Muscle of leg (tissue), 11 donors: ENCODE data around the gene HCRTR1. TPM values are rescaled to one million over a fixed set of nuclear protein-coding genes. Genes with fewer than 3 reads are reported as not detected.

Experiments used
- DNase-seq: peaks from one replicate; pipeline ENCODE4 v3.0.0; 2013
- H3K27ac ChIP-seq: one replicate; pipeline ENCODE4 v1.5.1; 2013; ENCODE audit warnings: mild to moderate bottlenecking, low read length, control low read depth
- H3K27me3 ChIP-seq: one replicate; pipeline ENCODE4 v1.6.1; 2013; ENCODE audit warnings: low read length; ENCODE audit not compliant: control insufficient read depth, insufficient read depth
- H3K36me3 ChIP-seq: one replicate; pipeline ENCODE4 v1.6.1; 2013; ENCODE audit warnings: low read length; ENCODE audit not compliant: control insufficient read depth, insufficient read depth
- H3K4me1 ChIP-seq: one replicate; pipeline ENCODE4 v1.6.1; 2013; ENCODE audit warnings: low read length; ENCODE audit not compliant: control insufficient read depth, insufficient read depth
- H3K4me3 ChIP-seq: one replicate; pipeline ENCODE4 v1.5.1; 2013; ENCODE audit warnings: low read length, control low read depth
- H3K9me3 ChIP-seq: replicated peaks from 2 replicates; pipeline ENCODE4 v1.6.1; 2013; ENCODE audit warnings: low read depth, low read length; ENCODE audit not compliant: control insufficient read depth
- WGBS: methylation state at CpG from one replicate; pipeline ENCODE4 v1.1.5; 2013; ENCODE audit warnings: missing lambda C conversion rate; ENCODE audit not compliant: insufficient coverage; 5-methylcytosine and 5-hydroxymethylcytosine counted together
- polyA plus RNA-seq, 8 donors: library from polyadenylated mRNA; unstranded; fragments of 120-200 nt; gene quantifications; one replicate each; pipeline versions ENCODE4 v1.2.1 to v1.2.3, GENCODE V29; 2013; ENCODE audit warnings: inconsistent platforms in 1 of 8, low replicate concordance in 1 of 8; ENCODE audit not compliant: insufficient read length in 8 of 8, insufficient read depth in 1 of 8
- total RNA-seq: library from RNA; stranded (reverse); fragments of 120-200 nt; gene quantifications from one replicate; pipeline ENCODE4 v1.2.4, GENCODE V29; 2013

HCRTR1 gene
- total and polyA plus RNA-seq, 9 donors, result 0.04 to 0.37 (median 0.16) TPM

- H3K4me1 ChIP-seq, result peaks cover 9% of the 10 kb centered on the region
- peaks cover 3% of the 10 kb centered on the region for H3K36me3 ChIP-seq
- no peak overlapping the region for H3K4me3 ChIP-seq
- peaks cover 34% of the 10 kb centered on the region for H3K27me3 ChIP-seq
- H3K9me3 ChIP-seq, result no peaks in the 10 kb centered on the region
- no peak for DNase-seq
- no peak overlapping the region for H3K27ac ChIP-seq
- WGBS, result 72% methylated on average over 21 of the region's 23 CpGs
These were observed 1.7 kb downstream of the HCRTR1 start for GRCh38 chr1:31618916-31619846.

- H3K27ac ChIP-seq, result no peak overlapping the region
- H3K4me3 ChIP-seq, result no peak overlapping the region
- peaks cover 16% of the 10 kb centered on the region for H3K36me3 ChIP-seq
- no peak for DNase-seq
- H3K4me1 ChIP-seq, result peaks cover 9% of the 10 kb centered on the region
- 87% methylated on average over 18 of the region's 20 CpGs for WGBS
- no peaks in the 10 kb centered on the region for H3K9me3 ChIP-seq
- H3K27me3 ChIP-seq, result peaks cover 34% of the 10 kb centered on the region
These were observed 3.4 kb downstream of the HCRTR1 start for GRCh38 chr1:31620631-31621497.

- H3K9me3 ChIP-seq, result no peaks in the 10 kb centered on the region
- DNase-seq, result no peak
- no peak overlapping the region for H3K27ac ChIP-seq
- WGBS, result 100% methylated on average over 1 of the region's 5 CpGs
- peaks cover 13% of the 10 kb centered on the region for H3K4me1 ChIP-seq
- H3K27me3 ChIP-seq, result peaks cover 28% of the 10 kb centered on the region
- peaks cover 21% of the 10 kb centered on the region for H3K36me3 ChIP-seq
- no peak overlapping the region for H3K4me3 ChIP-seq
These were observed 4.0 kb downstream of the HCRTR1 start for GRCh38 chr1:31621498-31621820.

GRCh38 chr1:31621847-31622730 is 4.6 kb downstream of the HCRTR1 start:
- Histone ChIP-seq H3K9me3 (no peaks in the 10 kb centered on the region), H3K4me3 (no peak overlapping the region), H3K27ac (no peak overlapping the region), H3K4me1 (peaks cover 19% of the 10 kb centered on the region), H3K27me3 (peaks cover 22% of the 10 kb centered on the region), H3K36me3 (peaks cover 25% of the 10 kb centered on the region)
- WGBS, result 75% methylated on average over 11 of the region's 15 CpGs
- no peak for DNase-seq

GRCh38 chr1:31623365-31623764 is 5.9 kb downstream of the HCRTR1 start:
- peaks cover 10% of the 10 kb centered on the region for H3K27me3 ChIP-seq
- H3K27ac ChIP-seq, result no peak overlapping the region
- H3K4me1 ChIP-seq, result peaks cover 22% of the 10 kb centered on the region
- H3K4me3 ChIP-seq, result no peak overlapping the region
- 94% methylated on average over 6 of the region's 12 CpGs for WGBS
- no peak for DNase-seq
- H3K9me3 ChIP-seq, result no peaks in the 10 kb centered on the region
- H3K36me3 ChIP-seq, result peaks cover 35% of the 10 kb centered on the region

GRCh38 chr1:31624309-31624708 is 6.8 kb downstream of the HCRTR1 start:
- peaks cover 44% of the 10 kb centered on the region for H3K36me3 ChIP-seq
- peaks cover 26% of the 10 kb centered on the region for H3K4me1 ChIP-seq
- 66% methylated on average over 4 of the region's 5 CpGs for WGBS
- DNase-seq, result no peak
- H3K4me3 ChIP-seq, result no peak overlapping the region
- peaks cover 3% of the 10 kb centered on the region for H3K27me3 ChIP-seq
- H3K27ac ChIP-seq, result no peak overlapping the region
- no peaks in the 10 kb centered on the region for H3K9me3 ChIP-seq

GRCh38 chr1:31624731-31625514 is 7.4 kb downstream of the HCRTR1 start:
- peaks cover 48% of the 10 kb centered on the region for H3K36me3 ChIP-seq
- H3K27ac ChIP-seq, result no peak overlapping the region
- no peak overlapping the region for H3K4me3 ChIP-seq
- peaks cover 26% of the 10 kb centered on the region for H3K4me1 ChIP-seq
- 88% methylated on average over 10 of the region's 16 CpGs for WGBS
- H3K27me3 ChIP-seq, result no peaks in the 10 kb centered on the region
- no peaks in the 10 kb centered on the region for H3K9me3 ChIP-seq
- DNase-seq, result no peak

- Histone ChIP-seq H3K4me3 (no peak overlapping the region), H3K27ac (no peak overlapping the region), H3K9me3 (no peaks in the 10 kb centered on the region), H3K4me1 (peaks cover 26% of the 10 kb centered on the region), H3K36me3 (peaks cover 56% of the 10 kb centered on the region), H3K27me3 (no peaks in the 10 kb centered on the region)
- DNase-seq, result no peak
- WGBS, result 84% methylated on average over 3 of the region's 4 CpGs
These were observed 8.2 kb downstream of the HCRTR1 start for GRCh38 chr1:31625561-31626222.
